ENCODE results near the gene RBM41. TPM values are rescaled to one million over a fixed set of nuclear protein-coding genes. Genes with fewer than 3 reads are reported as not detected.

The RBM41 gene
- total and polyA plus RNA-seq, 7 donors = 2.2 to 19.1 (median 13.9) TPM

Other genes starting within 250 kb of the RBM41 start
- gene RIPPLY1, start 215.5 kb downstream of the RBM41 start, total RNA-seq = under 1 TPM in 3 of 4 donors, not detected in 1; 0.20 to 0.36 (median 0.30) TPM
- gene RIPPLY1, start 215.5 kb downstream of the RBM41 start, polyA plus RNA-seq = under 1 TPM in 2 of 3 donors, not detected in 1; 0.08 to 0.34 TPM
- gene CLDN2, start 198.4 kb downstream of the RBM41 start, total RNA-seq = under 1 TPM in 2 of 4 donors, not detected in 2; 0.10 to 0.15 TPM
- gene CLDN2, start 198.4 kb downstream of the RBM41 start, polyA plus RNA-seq = under 1 TPM in 2 of 3 donors, not detected in 1; 0.03 to 0.04 TPM
- gene MORC4, start 118.6 kb downstream of the RBM41 start, total RNA-seq = 10 to 100 TPM in 2 of 4 donors, 1 to 10 TPM in 2; 7.9 to 17.1 (median 11.0) TPM
- gene MORC4, start 118.6 kb downstream of the RBM41 start, polyA plus RNA-seq = 1 to 10 TPM; 2.1 to 7.5 (median 3.9) TPM
- gene NUP62CL, start 87.6 kb upstream of the RBM41 start, total RNA-seq = under 1 TPM in 1 of 4 donors, not detected in 3; 0.34 TPM
- gene NUP62CL, start 87.6 kb upstream of the RBM41 start, polyA plus RNA-seq = under 1 TPM in 2 of 3 donors, not detected in 1; 0.08 to 0.18 TPM
- not detected for gene DNAAF6, start 87.8 kb upstream of the RBM41 start, total RNA-seq
- gene DNAAF6, start 87.8 kb upstream of the RBM41 start, polyA plus RNA-seq = not detected